CD4-positive, CD25-positive, alpha-beta regulatory T cell (primary cell): ENCODE measurements around the gene IQCH. TPM values are rescaled to one million over a fixed set of nuclear protein-coding genes. Genes with fewer than 3 reads are reported as not detected.
A peak's percentile ranks its signal among the peaks of the same experiment; 100 is the strongest.
"Not testable (repeated sequence)": the region's sequence is repeated elsewhere in the genome, so short reads cannot be mapped to it uniquely, and the experiment has no call there.

Experiments
- ATAC-seq, 2 donors: fragments of 150-1000 bp; cut with Tn5 transposase; one replicate each; pipeline ENCODE4 v1.10.0; 2021; ENCODE audit warnings: low read depth in 2 of 2, moderate number of reproducible peaks in 2 of 2, moderate library complexity in 1 of 2
- DNase-seq, 3 donors: peaks; one replicate each; pipeline versions ENCODE4 v3.0.0 to v3.0.0-alpha.2; 2012 to 2022; ENCODE audit warnings: mixed read lengths in 1 of 3
- H3K27ac ChIP-seq: one replicate; pipeline ENCODE4 v1.7.0; 2013; ENCODE audit warnings: mild to moderate bottlenecking, low read length; ENCODE audit not compliant: insufficient read depth, poor library complexity, severe bottlenecking
- H3K27me3 ChIP-seq: one replicate; pipeline ENCODE4 v1.7.0; 2013; ENCODE audit warnings: low read length; ENCODE audit not compliant: control insufficient read depth, insufficient read depth
- H3K36me3 ChIP-seq: one replicate; pipeline ENCODE4 v1.7.0; 2013; ENCODE audit warnings: mild to moderate bottlenecking, low read length, moderate library complexity; ENCODE audit not compliant: control insufficient read depth, insufficient read depth
- H3K4me1 ChIP-seq: 2 replicates; pipeline ENCODE4 v1.7.0; 2013; ENCODE audit warnings: mild to moderate bottlenecking, low read length; ENCODE audit not compliant: insufficient read depth, control insufficient read depth, poor library complexity, severe bottlenecking
- H3K4me3 ChIP-seq: one replicate; pipeline ENCODE4 v1.7.0; 2013; ENCODE audit warnings: low read depth, mild to moderate bottlenecking, low read length, moderate library complexity
- H3K9me3 ChIP-seq, 2 experiments: 1 replicate in 1 of 2; 2 replicates in 1 of 2; pipeline ENCODE4 v1.7.0; 2013; ENCODE audit warnings: low read length in 2 of 2, mild to moderate bottlenecking in 1 of 2, moderate library complexity in 1 of 2; ENCODE audit not compliant: control insufficient read depth in 2 of 2
- H3K27ac Mint-ChIP-seq, 3 donors: one replicate each; pipeline ENCODE4 v1.8.0; 2020 to 2022; ENCODE audit warnings: mild to moderate bottlenecking in 3 of 3, mixed read lengths in 3 of 3, moderate library complexity in 2 of 3
- H3K27me3 Mint-ChIP-seq: one replicate; pipeline ENCODE4 v1.8.0; 2022; ENCODE audit warnings: mild to moderate bottlenecking, mixed read lengths
- H3K36me3 Mint-ChIP-seq: one replicate; pipeline ENCODE4 v1.8.0; 2020; ENCODE audit warnings: mixed read lengths
- H3K4me1 Mint-ChIP-seq, 4 donors: one replicate each; pipeline ENCODE4 v1.8.0; 2020 to 2022; ENCODE audit warnings: mixed read lengths in 4 of 4, mild to moderate bottlenecking in 1 of 4
- H3K4me3 Mint-ChIP-seq, 4 donors: one replicate each; pipeline ENCODE4 v1.8.0; 2020 to 2022; ENCODE audit warnings: mild to moderate bottlenecking in 4 of 4, mixed read lengths in 4 of 4, moderate library complexity in 3 of 4
- H3K9me3 Mint-ChIP-seq, 7 donors: one replicate each; pipeline ENCODE4 v1.8.0; 2020 to 2022; ENCODE audit warnings: mixed read lengths in 7 of 7, mild to moderate bottlenecking in 3 of 7, moderate library complexity in 2 of 7
- polyA plus RNA-seq, 4 donors: library from polyadenylated mRNA; unstranded; fragments of 300-500 nt; fragmentation: Illumina TruSeq; gene quantifications; one replicate each; pipeline ENCODE4 v1.2.3, GENCODE V29; 2021
- total RNA-seq: library from RNA; stranded (reverse); gene quantifications from one replicate; pipeline ENCODE4 v1.2.3, GENCODE V29; 2022

Gene IQCH
- total and polyA plus RNA-seq, 5 donors from 2014 or later, result 0.32 to 0.54 (median 0.38) TPM; not detected in 2

DNA sequence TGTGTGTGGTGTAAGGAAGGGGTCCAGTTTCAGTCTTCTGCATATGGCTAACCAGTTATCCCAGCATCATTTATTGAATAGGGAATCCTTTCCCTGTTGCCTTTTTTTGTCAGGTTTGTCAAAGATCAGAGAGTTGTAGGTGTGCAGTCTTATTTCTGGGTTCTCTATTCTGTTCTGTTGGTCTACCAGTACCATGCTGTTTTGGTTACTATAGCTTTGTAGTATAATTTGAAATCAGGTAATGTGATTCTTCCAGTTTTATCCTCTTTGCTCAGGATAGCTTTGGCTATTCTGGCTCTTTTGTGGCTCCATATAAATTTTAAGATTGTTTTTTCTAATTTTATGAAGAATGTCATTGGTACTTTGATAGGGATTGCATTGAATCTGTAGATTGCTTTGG is 31.0 kb downstream of the IQCH start:
- not testable (repeated sequence) for H3K4me1 ChIP-seq, H3K36me3 ChIP-seq, H3K9me3 Mint-ChIP-seq, H3K27ac Mint-ChIP-seq, H3K4me1 Mint-ChIP-seq, DNase-seq, H3K4me3 ChIP-seq, H3K4me3 Mint-ChIP-seq, H3K27ac ChIP-seq, H3K9me3 ChIP-seq, H3K36me3 Mint-ChIP-seq, ATAC-seq
- peaks cover 20% of the 10 kb centered on the region for H3K27me3 Mint-ChIP-seq
- peaks cover 12% of the 10 kb centered on the region for H3K27me3 ChIP-seq

DNA sequence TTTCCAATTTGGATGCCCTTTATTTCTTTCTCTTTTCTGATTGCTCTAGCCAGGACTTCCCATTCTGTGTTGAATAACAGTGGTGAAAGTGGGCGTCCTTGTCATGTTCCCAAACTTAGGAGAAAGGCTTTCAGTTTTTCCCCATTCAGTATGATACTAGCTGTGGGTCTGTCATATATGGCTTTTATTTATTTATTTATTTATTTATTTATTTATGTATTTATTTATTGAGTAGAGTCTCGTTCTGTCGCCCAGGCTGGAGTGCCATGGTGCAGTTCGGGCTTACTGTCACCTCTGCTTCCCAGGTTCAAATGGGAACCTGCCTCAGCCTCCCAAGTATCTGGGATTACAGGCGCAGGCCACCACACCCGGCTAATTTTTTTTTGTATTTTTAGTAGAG is 31.8 kb downstream of the IQCH start:
- not testable (repeated sequence) for H3K4me3 ChIP-seq, H3K9me3 ChIP-seq, H3K27ac ChIP-seq, H3K36me3 ChIP-seq, ATAC-seq, H3K9me3 Mint-ChIP-seq, DNase-seq, H3K4me1 Mint-ChIP-seq, H3K4me1 ChIP-seq, H3K36me3 Mint-ChIP-seq, H3K4me3 Mint-ChIP-seq
- H3K27ac Mint-ChIP-seq, result peak overlapping the region in 1 of 3 donors; percentile 21
- H3K27me3 Mint-ChIP-seq, result peaks cover 16% of the 10 kb centered on the region
- peaks cover 12% of the 10 kb centered on the region for H3K27me3 ChIP-seq

DNA sequence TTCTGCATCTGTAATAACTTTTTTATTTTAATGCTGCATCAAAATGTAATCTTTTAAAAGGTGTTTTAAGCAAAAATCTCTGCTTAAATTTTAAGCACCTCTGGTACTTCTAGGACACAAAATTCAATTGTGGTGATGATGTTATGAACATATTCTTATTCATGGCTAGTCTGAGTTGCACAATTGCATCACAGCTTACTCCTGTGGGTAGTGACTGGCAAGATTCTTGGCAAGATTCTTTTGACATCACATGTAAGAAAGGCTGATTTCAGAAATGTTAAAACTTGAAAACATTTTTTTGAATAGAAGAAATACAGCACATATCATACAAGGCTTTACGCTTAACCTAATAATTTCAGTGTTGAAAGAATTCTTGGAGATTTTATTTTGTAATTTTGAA is 35.7 kb downstream of the IQCH start:
- H3K9me3 Mint-ChIP-seq, result peaks cover 0 to 8% (median 2%) of the 10 kb centered on the region in 7 donors
- ATAC-seq, result no peak

DNA sequence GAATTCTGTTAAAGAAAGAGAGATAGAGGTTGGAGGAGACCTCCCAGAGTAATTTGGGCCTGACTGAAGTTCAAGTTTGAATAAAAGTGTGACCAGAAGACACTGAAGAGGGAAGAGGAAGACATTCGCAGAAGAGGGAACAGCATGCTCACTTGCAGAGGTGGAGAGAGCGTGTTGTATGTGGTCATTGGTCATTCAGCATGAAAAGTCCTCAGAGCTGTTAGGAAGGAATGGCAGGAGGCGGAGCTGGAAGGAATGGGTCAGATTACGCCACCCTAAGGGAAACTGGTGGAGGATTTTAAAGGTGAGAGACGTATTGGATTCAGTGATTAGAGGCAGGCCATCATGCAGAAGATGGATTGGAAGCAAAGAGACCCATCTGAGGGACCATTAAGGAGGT is 41.6 kb downstream of the IQCH start:
- Mint-ChIP-seq H3K9me3 (peaks cover 0 to 3% (median 0%) of the 10 kb centered on the region in 7 donors), H3K27ac (peak overlapping the region in 1 of 3 donors; percentile 45), H3K4me1 (no peaks in the 10 kb centered on the region), H3K27me3 (peaks cover 4% of the 10 kb centered on the region), H3K36me3 (no peaks in the 10 kb centered on the region), H3K4me3 (no peak overlapping the region)
- Histone ChIP-seq H3K27me3 (no peaks in the 10 kb centered on the region), H3K4me1 (no peaks in the 10 kb centered on the region), H3K4me3 (no peak overlapping the region), H3K9me3 (no peaks in the 10 kb centered on the region), H3K36me3 (no peaks in the 10 kb centered on the region), H3K27ac (no peak overlapping the region)
- ATAC-seq, result no peak
- no peak for DNase-seq

More for the DNA sequence above, 35.7 kb downstream of the IQCH start:
- Histone ChIP-seq H3K27me3 (peaks cover 12% of the 10 kb centered on the region), H3K9me3 (peaks cover 0 to 8% of the 10 kb centered on the region in 2 experiments), H3K36me3 (no peaks in the 10 kb centered on the region), H3K4me3 (no peak overlapping the region), H3K27ac (no peak overlapping the region), H3K4me1 (no peaks in the 10 kb centered on the region)
- Mint-ChIP-seq H3K4me1 (no peaks in the 10 kb centered on the region), H3K36me3 (peaks cover 3% of the 10 kb centered on the region), H3K4me3 (no peak overlapping the region), H3K27me3 (peaks cover 7% of the 10 kb centered on the region), H3K27ac (no peak overlapping the region)
- no peak for DNase-seq

DNA sequence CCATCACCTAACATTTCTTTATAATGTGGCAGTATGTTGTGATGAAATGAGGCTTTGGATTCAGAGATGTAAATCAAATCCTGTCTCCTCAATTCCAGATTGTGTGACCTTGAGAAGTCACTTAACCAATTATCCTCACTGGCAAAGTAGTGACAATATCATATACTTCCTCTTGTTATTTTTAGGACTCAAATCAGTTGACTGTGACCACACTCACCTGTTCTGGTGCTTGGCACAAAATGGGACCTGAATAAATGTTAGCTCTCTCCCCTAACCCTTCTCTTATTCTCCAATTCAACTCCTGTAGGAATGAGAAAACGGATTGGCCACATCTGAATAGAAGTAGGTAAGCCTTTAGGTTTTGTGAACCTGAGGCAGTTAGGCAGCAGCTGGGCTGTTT is 42.1 kb downstream of the IQCH start:
- H3K9me3 ChIP-seq, result no peaks in the 10 kb centered on the region
- H3K27ac ChIP-seq, result no peak overlapping the region
- ATAC-seq, result no peak
- H3K4me1 ChIP-seq, result no peaks in the 10 kb centered on the region
- peak overlapping the region in 1 of 3 donors; percentile 45 for H3K27ac Mint-ChIP-seq
- no peak overlapping the region for H3K4me3 Mint-ChIP-seq
- H3K36me3 ChIP-seq, result no peaks in the 10 kb centered on the region
- peaks cover 4% of the 10 kb centered on the region for H3K27me3 Mint-ChIP-seq
- H3K4me3 ChIP-seq, result no peak overlapping the region
- H3K4me1 Mint-ChIP-seq, result no peaks in the 10 kb centered on the region
- H3K9me3 Mint-ChIP-seq, result peaks cover 0 to 3% (median 0%) of the 10 kb centered on the region in 7 donors
- H3K36me3 Mint-ChIP-seq, result no peaks in the 10 kb centered on the region
- no peaks in the 10 kb centered on the region for H3K27me3 ChIP-seq
- no peak for DNase-seq

DNA sequence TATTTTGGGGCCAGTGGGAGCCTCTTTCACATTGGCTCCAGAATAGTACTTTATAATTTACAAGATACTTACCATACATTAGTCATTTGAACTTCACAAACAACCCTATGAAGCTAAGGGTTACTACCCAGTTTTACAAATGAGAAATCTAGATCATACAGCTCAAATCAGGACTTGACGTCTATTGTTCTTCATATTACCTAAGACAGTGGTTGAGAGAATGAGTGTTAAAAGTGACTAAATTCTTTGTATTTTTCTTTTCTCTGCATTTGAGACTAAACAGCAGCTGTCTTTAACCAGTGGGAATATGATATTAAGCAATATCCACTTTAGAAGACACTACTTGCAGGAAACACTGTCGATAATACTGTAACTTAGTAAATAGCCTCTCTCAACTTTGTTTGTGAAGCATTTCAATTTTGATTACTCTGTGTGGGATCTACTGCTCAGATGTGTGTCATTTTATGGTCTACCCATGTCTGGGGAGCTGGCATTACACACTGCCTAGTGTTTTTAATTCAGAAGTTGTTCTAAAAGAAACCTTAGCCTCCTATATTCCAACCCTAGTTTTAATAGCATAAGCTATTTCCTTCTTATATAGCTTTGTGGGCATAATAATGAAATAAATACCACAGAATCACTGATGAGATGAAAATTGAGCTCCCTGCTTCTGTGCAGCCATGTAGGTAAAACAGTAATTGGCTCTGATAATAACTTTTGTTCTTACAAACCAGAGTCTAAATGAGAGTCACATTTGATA is 45.9 kb downstream of the IQCH start:
- Mint-ChIP-seq H3K9me3 (peaks cover 0 to 3% (median 0%) of the 10 kb centered on the region in 7 donors), H3K4me1 (no peaks in the 10 kb centered on the region), H3K4me3 (no peak overlapping the region), H3K36me3 (no peaks in the 10 kb centered on the region), H3K27ac (no peak overlapping the region), H3K27me3 (peaks cover 4% of the 10 kb centered on the region)
- DNase-seq (no peak), ATAC-seq (no peak)
- Histone ChIP-seq H3K4me1 (no peaks in the 10 kb centered on the region), H3K36me3 (no peaks in the 10 kb centered on the region), H3K9me3 (no peaks in the 10 kb centered on the region), H3K4me3 (no peak overlapping the region), H3K27ac (no peak overlapping the region), H3K27me3 (no peaks in the 10 kb centered on the region)

DNA sequence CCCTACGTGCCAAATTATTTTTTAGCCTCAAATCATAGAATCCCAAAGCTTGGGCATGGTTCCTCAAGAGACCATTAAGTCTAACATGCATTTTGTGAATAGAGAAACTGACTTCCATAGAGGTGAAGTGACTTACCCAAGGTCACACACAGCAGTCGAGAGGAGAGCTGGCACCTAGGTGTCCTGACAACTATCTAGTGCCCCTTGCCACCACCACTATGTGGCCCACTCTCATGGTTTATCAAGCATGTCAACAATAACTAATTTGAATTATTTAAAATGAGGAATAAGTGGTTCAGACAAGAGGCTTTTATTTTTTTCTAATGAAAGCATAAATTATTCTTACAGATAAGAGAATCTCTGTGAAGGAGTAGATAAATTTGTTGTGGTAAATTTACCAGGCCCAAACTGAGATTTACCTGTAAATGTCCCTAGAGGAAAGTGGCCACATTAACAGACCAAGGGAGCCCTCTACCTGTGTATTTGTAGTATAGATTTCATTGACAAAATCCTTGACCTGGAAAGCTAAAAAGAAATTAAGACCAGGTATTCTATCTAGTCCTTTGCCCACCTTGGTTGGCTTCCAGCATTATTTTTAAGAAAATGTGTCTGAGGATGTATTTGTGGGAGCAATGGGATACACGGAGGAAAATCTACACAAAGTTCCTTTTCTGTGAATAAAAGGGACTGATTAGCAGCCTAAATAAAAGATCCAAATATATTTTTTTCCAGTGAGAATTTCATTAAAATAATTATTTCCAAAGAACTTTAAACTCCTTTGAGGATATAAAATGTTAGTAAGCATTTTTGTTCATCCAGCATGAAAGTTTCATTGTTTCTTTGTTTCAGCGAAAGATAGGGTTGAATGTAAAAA is 49.1 kb downstream of the IQCH start:
- no peaks in the 10 kb centered on the region for H3K9me3 ChIP-seq
- no peaks in the 10 kb centered on the region for H3K4me1 ChIP-seq
- DNase-seq (peak; percentile 8 to 69 (median 63)), ATAC-seq (peak in 1 of 2 donors; percentile 78)
- no peaks in the 10 kb centered on the region for H3K36me3 ChIP-seq
- H3K4me3 Mint-ChIP-seq, result no peak overlapping the region
- no peaks in the 10 kb centered on the region for H3K27me3 ChIP-seq
- peaks cover under 1% of the 10 kb centered on the region for H3K27me3 Mint-ChIP-seq
- peaks cover 0 to 3% (median 0%) of the 10 kb centered on the region in 7 donors for H3K9me3 Mint-ChIP-seq
- no peak overlapping the region for H3K27ac Mint-ChIP-seq
- H3K4me1 Mint-ChIP-seq, result no peaks in the 10 kb centered on the region
- H3K4me3 ChIP-seq, result no peak overlapping the region
- no peaks in the 10 kb centered on the region for H3K36me3 Mint-ChIP-seq
- H3K27ac ChIP-seq, result no peak overlapping the region
